HCT116 (cell line): Measurements from ENCODE around the gene OSCP1.

Experiments used
- CEBPB ChIP-seq: IDR thresholded peaks from 2 replicates; pipeline ENCODE4 v1.6.1; 2012; ENCODE audit warnings: low read depth
- POLR2A ChIP-seq: IDR thresholded peaks from 2 replicates; pipeline ENCODE4 v1.7.0; 2011; ENCODE audit warnings: borderline replicate concordance; ENCODE audit not compliant: insufficient read depth, insufficient read length; ENCODE audit errors: extremely low read depth
- POLR2AphosphoS5 ChIP-seq: IDR thresholded peaks from 2 replicates; pipeline ENCODE4 v1.6.1; 2011; ENCODE audit warnings: mild to moderate bottlenecking, low read depth, low read length, moderate library complexity
- YY1 ChIP-seq: IDR thresholded peaks from 2 replicates; pipeline ENCODE4 v1.6.1; 2011; ENCODE audit warnings: low read length, low read depth, moderate library complexity, mild to moderate bottlenecking; ENCODE audit not compliant: insufficient replicate concordance; ENCODE audit errors: extremely low read depth
- TF ChIP-seq, protein P1 (sequence below), 3 experiments: fragments of 200-600 bp in 1 of 3; sonication (generic) in 1 of 3; IDR thresholded peaks in 2 of 3; conservative IDR thresholded peaks in 1 of 3; 2 replicates each; pipeline ENCODE4 v1.5.1; 2012 to 2017; ENCODE audit warnings: low read depth in 2 of 3, low read length in 2 of 3, antibody characterized with exemption in 1 of 3, borderline replicate concordance in 1 of 3, control low read depth in 1 of 3, mild to moderate bottlenecking in 1 of 3, mixed read lengths in 1 of 3, mixed run types in 1 of 3, moderate library complexity in 1 of 3; ENCODE audit not compliant: insufficient read depth in 1 of 3
- TF ChIP-seq, protein P2 (sequence below): IDR thresholded peaks from 2 replicates; pipeline ENCODE4 v1.6.1; 2012; ENCODE audit warnings: low read depth
- TF ChIP-seq, protein P3 (sequence below): IDR thresholded peaks from 2 replicates; pipeline ENCODE4 v1.6.1; 2012

DNA sequence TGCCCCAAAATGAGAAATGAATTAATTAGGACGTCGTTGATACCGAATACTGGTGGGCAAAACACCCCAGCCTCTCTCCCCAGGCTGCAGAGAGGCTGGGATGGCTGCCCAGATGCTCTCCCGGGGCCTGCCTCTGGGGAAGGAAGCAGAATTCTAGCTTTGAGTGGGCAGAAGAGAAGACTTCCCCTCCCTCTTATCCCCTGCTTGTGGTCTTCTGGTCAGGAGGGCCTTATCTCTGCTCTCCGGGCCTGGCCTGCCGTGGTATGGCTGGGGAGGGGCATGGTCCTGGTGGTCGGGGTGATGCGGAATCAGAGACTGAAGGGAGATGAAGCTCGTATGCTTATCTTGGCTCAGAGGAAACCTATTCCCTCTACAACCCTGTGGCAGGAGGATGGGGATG is 42.2 kb upstream of the OSCP1 start:
- TF ChIP-seq, protein P1, sequence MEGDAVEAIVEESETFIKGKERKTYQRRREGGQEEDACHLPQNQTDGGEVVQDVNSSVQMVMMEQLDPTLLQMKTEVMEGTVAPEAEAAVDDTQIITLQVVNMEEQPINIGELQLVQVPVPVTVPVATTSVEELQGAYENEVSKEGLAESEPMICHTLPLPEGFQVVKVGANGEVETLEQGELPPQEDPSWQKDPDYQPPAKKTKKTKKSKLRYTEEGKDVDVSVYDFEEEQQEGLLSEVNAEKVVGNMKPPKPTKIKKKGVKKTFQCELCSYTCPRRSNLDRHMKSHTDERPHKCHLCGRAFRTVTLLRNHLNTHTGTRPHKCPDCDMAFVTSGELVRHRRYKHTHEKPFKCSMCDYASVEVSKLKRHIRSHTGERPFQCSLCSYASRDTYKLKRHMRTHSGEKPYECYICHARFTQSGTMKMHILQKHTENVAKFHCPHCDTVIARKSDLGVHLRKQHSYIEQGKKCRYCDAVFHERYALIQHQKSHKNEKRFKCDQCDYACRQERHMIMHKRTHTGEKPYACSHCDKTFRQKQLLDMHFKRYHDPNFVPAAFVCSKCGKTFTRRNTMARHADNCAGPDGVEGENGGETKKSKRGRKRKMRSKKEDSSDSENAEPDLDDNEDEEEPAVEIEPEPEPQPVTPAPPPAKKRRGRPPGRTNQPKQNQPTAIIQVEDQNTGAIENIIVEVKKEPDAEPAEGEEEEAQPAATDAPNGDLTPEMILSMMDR (IDR thresholded peaks at IDR 0.05 in 2 of 3, conservative IDR thresholded peaks at IDR 0.05 in 1 of 3; ENCODE audit: borderline replicate concordance in 1 of 3, insufficient read depth in 1 of 3, low read depth in 2 of 3, low read length in 2 of 3): no peak
- no peak for TF ChIP-seq CEBPB
- TF ChIP-seq, protein P2, sequence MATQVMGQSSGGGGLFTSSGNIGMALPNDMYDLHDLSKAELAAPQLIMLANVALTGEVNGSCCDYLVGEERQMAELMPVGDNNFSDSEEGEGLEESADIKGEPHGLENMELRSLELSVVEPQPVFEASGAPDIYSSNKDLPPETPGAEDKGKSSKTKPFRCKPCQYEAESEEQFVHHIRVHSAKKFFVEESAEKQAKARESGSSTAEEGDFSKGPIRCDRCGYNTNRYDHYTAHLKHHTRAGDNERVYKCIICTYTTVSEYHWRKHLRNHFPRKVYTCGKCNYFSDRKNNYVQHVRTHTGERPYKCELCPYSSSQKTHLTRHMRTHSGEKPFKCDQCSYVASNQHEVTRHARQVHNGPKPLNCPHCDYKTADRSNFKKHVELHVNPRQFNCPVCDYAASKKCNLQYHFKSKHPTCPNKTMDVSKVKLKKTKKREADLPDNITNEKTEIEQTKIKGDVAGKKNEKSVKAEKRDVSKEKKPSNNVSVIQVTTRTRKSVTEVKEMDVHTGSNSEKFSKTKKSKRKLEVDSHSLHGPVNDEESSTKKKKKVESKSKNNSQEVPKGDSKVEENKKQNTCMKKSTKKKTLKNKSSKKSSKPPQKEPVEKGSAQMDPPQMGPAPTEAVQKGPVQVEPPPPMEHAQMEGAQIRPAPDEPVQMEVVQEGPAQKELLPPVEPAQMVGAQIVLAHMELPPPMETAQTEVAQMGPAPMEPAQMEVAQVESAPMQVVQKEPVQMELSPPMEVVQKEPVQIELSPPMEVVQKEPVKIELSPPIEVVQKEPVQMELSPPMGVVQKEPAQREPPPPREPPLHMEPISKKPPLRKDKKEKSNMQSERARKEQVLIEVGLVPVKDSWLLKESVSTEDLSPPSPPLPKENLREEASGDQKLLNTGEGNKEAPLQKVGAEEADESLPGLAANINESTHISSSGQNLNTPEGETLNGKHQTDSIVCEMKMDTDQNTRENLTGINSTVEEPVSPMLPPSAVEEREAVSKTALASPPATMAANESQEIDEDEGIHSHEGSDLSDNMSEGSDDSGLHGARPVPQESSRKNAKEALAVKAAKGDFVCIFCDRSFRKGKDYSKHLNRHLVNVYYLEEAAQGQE: no peak
- TF ChIP-seq POLR2AphosphoS5: no peak
- TF ChIP-seq, protein P3, sequence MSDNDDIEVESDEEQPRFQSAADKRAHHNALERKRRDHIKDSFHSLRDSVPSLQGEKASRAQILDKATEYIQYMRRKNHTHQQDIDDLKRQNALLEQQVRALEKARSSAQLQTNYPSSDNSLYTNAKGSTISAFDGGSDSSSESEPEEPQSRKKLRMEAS: no peak
- no peak for TF ChIP-seq POLR2A
- no peak for TF ChIP-seq YY1
